Glutamatergic neuron (in vitro differentiated cells): Measurements from ENCODE around the gene TMEM141. TPM values are rescaled to one million over a fixed set of nuclear protein-coding genes. Genes with fewer than 3 reads are reported as not detected.
A peak's percentile ranks its signal among the peaks of the same experiment; 100 is the strongest.
"Not testable (repeated sequence)": the region's sequence is repeated elsewhere in the genome, so short reads cannot be mapped to it uniquely, and the experiment has no call there.

Experiments
- DNase-seq: peaks from one replicate; pipeline ENCODE4 v3.0.0; 2022
- H3K27ac Mint-ChIP-seq: one replicate; pipeline ENCODE4 v1.8.0; 2020; ENCODE audit warnings: mild to moderate bottlenecking, mixed read lengths, inconsistent platforms; ENCODE audit not compliant: unreplicated experiment
- H3K27me3 Mint-ChIP-seq: one replicate; pipeline ENCODE4 v1.8.0; 2020; ENCODE audit warnings: mild to moderate bottlenecking, moderate library complexity, mixed read lengths, inconsistent platforms; ENCODE audit not compliant: unreplicated experiment
- H3K36me3 Mint-ChIP-seq: one replicate; pipeline ENCODE4 v1.8.0; 2020; ENCODE audit warnings: mild to moderate bottlenecking, mixed read lengths, inconsistent platforms; ENCODE audit not compliant: unreplicated experiment
- H3K4me1 Mint-ChIP-seq: one replicate; pipeline ENCODE4 v1.8.0; 2020; ENCODE audit warnings: mild to moderate bottlenecking, low read depth, mixed read lengths, inconsistent platforms; ENCODE audit not compliant: unreplicated experiment
- H3K4me3 Mint-ChIP-seq: one replicate; pipeline ENCODE4 v1.8.0; 2020; ENCODE audit warnings: mild to moderate bottlenecking, mixed read lengths, inconsistent platforms; ENCODE audit not compliant: unreplicated experiment
- H3K9me3 Mint-ChIP-seq: one replicate; pipeline ENCODE4 v1.8.0; 2020; ENCODE audit warnings: mild to moderate bottlenecking, moderate library complexity, mixed read lengths, inconsistent platforms; ENCODE audit not compliant: unreplicated experiment
- total RNA-seq: library from RNA; stranded (reverse); fragmentation: NEBNext Ultra II Directional; extraction: Animal tissue kit (Norgen Biotek cat#: 25700); gene quantifications from one replicate; pipeline ENCODE4 v1.2.1, GENCODE V29; 2021; ENCODE audit not compliant: unreplicated experiment
- TF ChIP-seq, protein P1 (sequence below): fragments of 200-600 bp; sonication (generic); IDR thresholded peaks from one replicate; pipeline ENCODE4 v1.5.0; 2021; ENCODE audit not compliant: partially characterized antibody, unreplicated experiment

Gene TMEM141
- total RNA-seq, 1 donor from 2014 or later = 46.1 TPM

DNA sequence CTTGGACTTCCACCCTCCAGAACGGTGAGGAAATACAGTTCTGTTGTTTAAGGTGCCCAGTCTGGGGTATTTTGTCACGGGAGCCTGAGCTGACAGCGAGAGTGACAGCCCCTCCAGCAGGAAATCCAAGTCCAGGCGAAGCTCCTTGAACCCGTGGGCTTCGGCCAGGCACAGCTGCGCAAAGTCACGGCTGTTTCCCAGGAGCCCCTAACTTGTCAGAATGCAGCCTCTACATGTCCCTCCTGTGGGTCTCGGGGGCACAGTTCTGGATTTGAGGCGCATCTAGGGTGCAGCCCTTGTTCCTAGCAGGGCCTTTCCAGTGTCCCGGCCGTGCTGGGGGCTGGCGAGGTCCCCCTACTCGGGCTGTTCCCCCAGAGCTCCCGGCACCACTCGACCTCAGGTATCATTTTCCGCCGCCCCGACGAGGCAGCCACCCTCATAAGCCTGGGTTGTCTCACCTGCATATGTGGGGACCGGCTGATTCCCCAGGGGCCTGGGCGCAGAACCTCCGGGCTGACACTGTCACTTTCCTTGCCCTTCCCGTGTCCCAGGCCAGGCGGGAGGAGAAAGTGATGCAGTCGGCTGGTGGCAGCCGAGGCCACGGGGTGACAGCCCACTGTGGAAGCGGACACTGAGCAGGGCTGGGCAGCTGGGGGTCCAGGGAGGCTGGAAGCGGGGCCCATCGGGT lies 37.6 kb upstream of the TMEM141 start:
- peaks cover 3% of the 10 kb centered on the region for H3K27me3 Mint-ChIP-seq

DNA sequence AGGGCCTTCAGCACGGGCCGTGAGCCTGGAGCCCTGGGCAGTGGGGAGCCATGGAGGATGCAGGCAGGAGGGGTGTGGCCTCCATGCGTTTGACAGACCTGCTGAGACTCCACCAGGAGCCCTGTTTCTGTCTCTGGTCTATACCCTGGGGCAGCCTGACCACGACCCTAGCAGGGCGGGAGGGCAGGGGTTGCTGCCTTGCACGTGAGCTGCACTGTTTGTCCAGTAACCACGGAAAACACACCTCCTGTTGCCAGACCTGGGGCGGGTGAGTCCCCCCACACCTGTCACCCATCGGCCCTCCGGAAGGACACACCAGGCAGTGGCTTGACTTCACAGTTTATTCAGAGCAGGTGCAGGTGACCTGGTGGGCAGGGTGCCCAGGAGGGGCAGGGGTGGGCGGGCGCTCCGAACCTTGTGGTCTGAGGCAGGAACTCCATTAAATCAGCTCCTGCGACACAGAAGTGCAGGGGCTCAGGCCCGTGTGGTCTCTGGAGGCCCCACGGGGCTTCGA lies 37.0 kb upstream of the TMEM141 start:
- Mint-ChIP-seq H3K9me3 (peaks cover 12% of the 10 kb centered on the region), H3K36me3 (peaks cover 7% of the 10 kb centered on the region), H3K4me1 (no peaks in the 10 kb centered on the region), H3K27me3 (peaks cover 3% of the 10 kb centered on the region), H3K27ac (no peak overlapping the region), H3K4me3 (no peak overlapping the region)
- no peak for DNase-seq
- TF ChIP-seq, protein P1, sequence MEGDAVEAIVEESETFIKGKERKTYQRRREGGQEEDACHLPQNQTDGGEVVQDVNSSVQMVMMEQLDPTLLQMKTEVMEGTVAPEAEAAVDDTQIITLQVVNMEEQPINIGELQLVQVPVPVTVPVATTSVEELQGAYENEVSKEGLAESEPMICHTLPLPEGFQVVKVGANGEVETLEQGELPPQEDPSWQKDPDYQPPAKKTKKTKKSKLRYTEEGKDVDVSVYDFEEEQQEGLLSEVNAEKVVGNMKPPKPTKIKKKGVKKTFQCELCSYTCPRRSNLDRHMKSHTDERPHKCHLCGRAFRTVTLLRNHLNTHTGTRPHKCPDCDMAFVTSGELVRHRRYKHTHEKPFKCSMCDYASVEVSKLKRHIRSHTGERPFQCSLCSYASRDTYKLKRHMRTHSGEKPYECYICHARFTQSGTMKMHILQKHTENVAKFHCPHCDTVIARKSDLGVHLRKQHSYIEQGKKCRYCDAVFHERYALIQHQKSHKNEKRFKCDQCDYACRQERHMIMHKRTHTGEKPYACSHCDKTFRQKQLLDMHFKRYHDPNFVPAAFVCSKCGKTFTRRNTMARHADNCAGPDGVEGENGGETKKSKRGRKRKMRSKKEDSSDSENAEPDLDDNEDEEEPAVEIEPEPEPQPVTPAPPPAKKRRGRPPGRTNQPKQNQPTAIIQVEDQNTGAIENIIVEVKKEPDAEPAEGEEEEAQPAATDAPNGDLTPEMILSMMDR = no peak

More for the DNA sequence above, 37.6 kb upstream of the TMEM141 start:
- no peaks in the 10 kb centered on the region for H3K4me1 Mint-ChIP-seq
- TF ChIP-seq, protein P1 = no peak
- H3K9me3 Mint-ChIP-seq = peaks cover 12% of the 10 kb centered on the region
- no peak overlapping the region for H3K27ac Mint-ChIP-seq
- no peak overlapping the region for H3K4me3 Mint-ChIP-seq
- DNase-seq = no peak
- peaks cover 7% of the 10 kb centered on the region for H3K36me3 Mint-ChIP-seq

DNA sequence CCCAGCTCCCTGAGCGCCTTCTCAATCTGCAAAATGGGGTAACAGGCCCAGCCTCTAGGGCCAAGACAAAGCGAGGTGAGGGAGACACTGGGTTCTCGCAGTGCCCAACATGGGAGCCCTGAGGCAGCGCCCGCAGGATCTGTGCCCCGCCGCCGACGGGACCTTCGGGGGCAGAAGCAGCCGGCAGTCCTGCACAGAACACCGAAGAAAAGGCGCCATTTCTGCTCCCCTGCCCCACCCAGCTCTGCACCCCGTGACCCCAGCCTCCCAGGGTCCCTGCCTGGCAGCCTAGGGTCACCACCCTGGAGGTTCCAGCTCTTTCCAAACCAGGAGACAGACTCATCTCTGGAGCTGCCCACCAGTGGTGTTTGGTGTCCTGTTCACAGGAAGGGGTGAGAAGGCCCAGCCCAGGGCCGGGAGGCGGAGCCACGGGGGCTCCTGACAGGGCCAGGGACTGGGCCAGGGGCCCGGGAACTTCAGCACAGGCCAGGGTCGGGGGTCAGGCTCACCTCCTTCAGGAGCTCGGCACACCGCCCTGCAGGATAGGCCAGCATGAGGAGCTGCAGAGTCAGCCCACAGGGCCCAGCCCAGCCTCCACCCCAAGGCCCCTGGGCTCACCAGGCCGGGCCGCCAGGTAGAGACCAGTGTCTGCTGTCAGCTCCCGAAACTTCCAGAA lies 36.4 kb upstream of the TMEM141 start:
- H3K9me3 Mint-ChIP-seq = peaks cover 12% of the 10 kb centered on the region
- peaks cover 2% of the 10 kb centered on the region for H3K4me1 Mint-ChIP-seq
- H3K4me3 Mint-ChIP-seq = no peak overlapping the region
- peaks cover 3% of the 10 kb centered on the region for H3K27me3 Mint-ChIP-seq
- no peak overlapping the region for H3K27ac Mint-ChIP-seq
- TF ChIP-seq, protein P1 = no peak
- peaks cover 7% of the 10 kb centered on the region for H3K36me3 Mint-ChIP-seq
- no peak for DNase-seq

DNA sequence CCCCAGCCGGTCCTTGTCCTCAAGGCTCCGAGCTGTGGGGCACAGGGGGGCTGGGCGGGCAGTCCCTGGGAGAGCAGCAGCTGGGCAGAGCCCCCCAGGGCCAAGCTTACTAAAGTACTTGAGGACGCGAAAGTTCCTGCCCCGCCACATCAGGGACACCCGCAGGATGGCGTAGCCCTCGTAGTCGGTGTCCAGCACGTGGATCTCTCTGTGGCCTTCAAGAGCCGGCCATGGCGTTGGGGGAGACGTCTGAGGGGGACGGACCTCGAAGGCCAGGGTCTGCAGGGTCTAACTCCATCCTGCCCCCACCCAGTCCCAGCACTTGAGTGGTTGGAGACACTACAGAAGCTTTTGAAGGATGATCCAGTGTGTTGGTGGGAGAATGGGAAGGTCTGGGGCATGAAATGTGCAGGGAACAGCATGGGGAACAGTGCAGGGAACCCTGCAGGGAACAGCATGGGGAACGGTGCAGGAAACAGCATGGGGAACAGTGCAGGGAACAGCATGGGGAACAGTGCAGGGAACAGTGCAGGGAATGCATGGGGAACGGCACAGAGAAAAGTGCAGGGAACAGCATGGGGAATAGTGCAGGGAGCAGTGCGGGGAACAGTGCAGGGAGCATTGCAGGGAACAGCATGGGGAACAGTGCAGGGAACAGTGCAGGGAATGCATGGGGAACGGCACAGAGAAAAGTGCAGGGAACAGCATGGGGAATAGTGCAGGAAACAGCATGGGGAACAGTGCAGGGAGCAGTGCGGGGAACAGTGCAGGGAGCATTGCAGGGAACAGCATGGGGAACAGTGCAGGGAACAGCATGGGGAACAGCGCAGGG lies 35.6 kb upstream of the TMEM141 start:
- DNase-seq, H3K36me3 Mint-ChIP-seq, H3K4me1 Mint-ChIP-seq, H3K27me3 Mint-ChIP-seq, H3K4me3 Mint-ChIP-seq, H3K27ac Mint-ChIP-seq: not testable (repeated sequence)
- H3K9me3 Mint-ChIP-seq = peaks cover 12% of the 10 kb centered on the region

DNA sequence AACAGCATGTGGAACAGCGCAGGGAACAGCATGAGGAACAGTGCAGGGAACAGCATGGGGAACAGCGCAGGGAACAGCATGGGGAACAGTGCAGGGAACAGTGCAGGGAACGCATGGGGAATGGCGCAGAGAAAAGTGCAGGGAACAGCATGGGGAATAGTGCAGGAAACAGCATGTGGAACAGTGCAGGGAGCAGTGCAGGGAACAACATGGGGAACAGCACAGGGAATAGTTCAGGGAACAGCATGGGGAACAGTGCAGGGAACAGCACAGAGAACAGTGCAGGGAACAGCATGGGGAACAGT lies 35.1 kb upstream of the TMEM141 start:
- peaks cover 7% of the 10 kb centered on the region for H3K36me3 Mint-ChIP-seq
- peaks cover 6% of the 10 kb centered on the region for H3K27me3 Mint-ChIP-seq
- DNase-seq = no peak
- no peak overlapping the region for H3K4me3 Mint-ChIP-seq
- H3K9me3 Mint-ChIP-seq = peaks cover 15% of the 10 kb centered on the region
- H3K4me1 Mint-ChIP-seq = peaks cover 8% of the 10 kb centered on the region
- TF ChIP-seq, protein P1 = no peak
- peak overlapping the region; percentile 52 for H3K27ac Mint-ChIP-seq
